ENCODE results near the gene TOLLIP.

- TF ChIP-seq CTCF (IDR thresholded peaks at IDR 0.05): no peak
- TF ChIP-seq IRF1 (CRISPR knock-in tag; IDR thresholded peaks at IDR 0.05): no peak
- TF ChIP-seq ZNF121 (CRISPR knock-in tag; IDR thresholded peaks at IDR 0.05): no peak
- no peak for TF ChIP-seq MAX (CRISPR knock-in tag; IDR thresholded peaks at IDR 0.05)
- no peak for TF ChIP-seq ZNF512 (CRISPR knock-in tag; IDR thresholded peaks at IDR 0.05; ENCODE audit: borderline replicate concordance)
- no peak for TF ChIP-seq FOXK1 (CRISPR knock-in tag; IDR thresholded peaks at IDR 0.05)
- no peak for TF ChIP-seq TEAD1 (CRISPR knock-in tag; IDR thresholded peaks at IDR 0.05)
- no peak for TF ChIP-seq TP53 (CRISPR knock-in tag; IDR thresholded peaks at IDR 0.05)
- TF ChIP-seq USF2 (CRISPR knock-in tag; IDR thresholded peaks at IDR 0.05): no peak
- no peak for TF ChIP-seq MLX (CRISPR knock-in tag; IDR thresholded peaks at IDR 0.05)
- TF ChIP-seq NR2C2 (CRISPR knock-in tag; IDR thresholded peaks at IDR 0.05): no peak
- TF ChIP-seq FOXP4 (CRISPR knock-in tag; IDR thresholded peaks at IDR 0.05): no peak
- no peak for TF ChIP-seq JUN (CRISPR knock-in tag; IDR thresholded peaks at IDR 0.05)
These were observed 46.6 kb upstream of the TOLLIP start for GRCh38 chr11:1356007-1356435.

All from WTC11 (cell line).